KMS-11 (cell line): ENCODE data around the gene SLC39A10.
A peak's percentile ranks its signal among the peaks of the same experiment; 100 is the strongest.

Experiments used
- H2AFZ ChIP-seq: fragments of 200-600 bp; sonication (generic); 2 replicates; pipeline ENCODE4 v1.6.1; 2016; ENCODE audit warnings: antibody characterized with exemption, mixed run types, low read depth
- H3K27ac ChIP-seq: fragments of 200-600 bp; sonication (generic); 2 replicates; pipeline ENCODE4 v1.6.1; 2016; ENCODE audit warnings: mild to moderate bottlenecking, mixed run types
- H3K27me3 ChIP-seq: fragments of 200-600 bp; sonication (generic); 2 replicates; pipeline ENCODE4 v1.6.1; 2017; ENCODE audit warnings: mild to moderate bottlenecking, low read depth, mixed run types, moderate library complexity; ENCODE audit not compliant: insufficient read depth
- H3K36me3 ChIP-seq: fragments of 200-600 bp; sonication (generic); 2 replicates; pipeline ENCODE4 v1.6.1; 2017; ENCODE audit warnings: mild to moderate bottlenecking, mixed run types; ENCODE audit not compliant: insufficient read depth
- H3K4me1 ChIP-seq: fragments of 200-600 bp; sonication (generic); 2 replicates; pipeline ENCODE4 v1.6.1; 2016; ENCODE audit warnings: mild to moderate bottlenecking, low read depth, mixed run types; ENCODE audit not compliant: poor library complexity, severe bottlenecking
- H3K4me2 ChIP-seq: fragments of 200-600 bp; sonication (generic); 2 replicates; pipeline ENCODE4 v1.7.0; 2016; ENCODE audit warnings: mild to moderate bottlenecking, mixed run types
- H3K4me3 ChIP-seq: fragments of 200-600 bp; sonication (generic); IDR thresholded peaks from 2 replicates; pipeline ENCODE4 v1.6.1; 2017; ENCODE audit warnings: low read depth, low read length, mixed read lengths; ENCODE audit not compliant: insufficient read depth
- H3K79me2 ChIP-seq: fragments of 200-600 bp; sonication (generic); 2 replicates; pipeline ENCODE4 v1.6.1; 2016; ENCODE audit warnings: low read depth, mixed run types; ENCODE audit not compliant: insufficient read depth
- H3K9ac ChIP-seq: fragments of 200-600 bp; sonication (generic); 2 replicates; pipeline ENCODE4 v1.6.1; 2016; ENCODE audit warnings: mild to moderate bottlenecking, mixed run types
- H4K20me1 ChIP-seq: fragments of 200-600 bp; sonication (generic); 2 replicates; pipeline ENCODE4 v1.6.1; 2016; ENCODE audit warnings: mild to moderate bottlenecking, mixed run types; ENCODE audit not compliant: insufficient read depth
- CTCF ChIP-seq: fragments of 200-600 bp; sonication (generic); conservative IDR thresholded peaks from 2 replicates; pipeline ENCODE4 v1.6.1; 2017; ENCODE audit warnings: low read depth, mild to moderate bottlenecking, antibody characterized with exemption, low read length, moderate library complexity, mixed read lengths

The SLC39A10 gene

GRCh38 chr2:195656859-195657633 is at the start of gene SLC39A10:
Gene SLC39A10 (plus strand): TSS chr2:195657226. CDS start chr2:195680043, 22,817 bp downstream.
- H3K4me3 ChIP-seq, result peak within 1 kb of the TSS; percentile 80
- no peaks in the 10 kb centered on the region for H4K20me1 ChIP-seq
- peaks cover 30% of the 10 kb centered on the region for H3K4me1 ChIP-seq
- peak within 1 kb of the TSS; percentile 92 for H3K4me2 ChIP-seq
- no peaks in the 10 kb centered on the region for H3K27me3 ChIP-seq
- H3K9ac ChIP-seq, result peak within 1 kb of the TSS; percentile 98
- peak within 1 kb of the TSS; percentile 88 for H3K27ac ChIP-seq
- peaks cover 39% of the 10 kb centered on the region for H3K79me2 ChIP-seq
- no peaks in the 10 kb centered on the region for H3K36me3 ChIP-seq
- peak within 1 kb of the TSS; percentile 90 for H2AFZ ChIP-seq
- TF ChIP-seq CTCF, result 0 out of 2 replicates have a peak, but pooled peaks have one; percentile 18

- no peak for TF ChIP-seq CTCF
- H2AFZ ChIP-seq, result no peak overlapping the region
These were observed 48.1 kb upstream of the SLC39A10 start for GRCh38 chr2:195608768-195609454.

GRCh38 chr2:195610717-195611116 is 46.3 kb upstream of the SLC39A10 start:
- no peak overlapping the region for H3K9ac ChIP-seq
- H3K4me2 ChIP-seq, result no peak overlapping the region
- no peaks in the 10 kb centered on the region for H3K79me2 ChIP-seq
- H4K20me1 ChIP-seq, result no peaks in the 10 kb centered on the region
- no peak for TF ChIP-seq CTCF
- no peaks in the 10 kb centered on the region for H3K36me3 ChIP-seq
- no peak overlapping the region for H3K4me3 ChIP-seq
- H3K27me3 ChIP-seq, result no peaks in the 10 kb centered on the region
- H2AFZ ChIP-seq, result no peak overlapping the region
- no peak overlapping the region for H3K27ac ChIP-seq
- no peaks in the 10 kb centered on the region for H3K4me1 ChIP-seq

More at GRCh38 chr2:195608768-195609454, 48.1 kb upstream of the SLC39A10 start:
- Histone ChIP-seq H3K27me3 (no peaks in the 10 kb centered on the region), H3K36me3 (no peaks in the 10 kb centered on the region), H4K20me1 (no peaks in the 10 kb centered on the region), H3K9ac (no peak overlapping the region), H3K4me3 (no peak overlapping the region), H3K27ac (no peak overlapping the region), H3K4me2 (no peak overlapping the region), H3K79me2 (no peaks in the 10 kb centered on the region), H3K4me1 (no peaks in the 10 kb centered on the region)

GRCh38 chr2:195612611-195613495 is 44.2 kb upstream of the SLC39A10 start:
- Histone ChIP-seq H3K27ac (no peak overlapping the region), H3K9ac (no peak overlapping the region)
- no peak for TF ChIP-seq CTCF

More at GRCh38 chr2:195612611-195613495, 44.2 kb upstream of the SLC39A10 start:
- Histone ChIP-seq H3K4me3 (no peak overlapping the region), H3K79me2 (no peaks in the 10 kb centered on the region), H3K27me3 (no peaks in the 10 kb centered on the region), H3K36me3 (no peaks in the 10 kb centered on the region), H4K20me1 (no peaks in the 10 kb centered on the region), H3K4me2 (no peak overlapping the region), H2AFZ (no peak overlapping the region), H3K4me1 (no peaks in the 10 kb centered on the region)
